ENCODE data around the gene BMPER.

The BMPER gene

DNA sequence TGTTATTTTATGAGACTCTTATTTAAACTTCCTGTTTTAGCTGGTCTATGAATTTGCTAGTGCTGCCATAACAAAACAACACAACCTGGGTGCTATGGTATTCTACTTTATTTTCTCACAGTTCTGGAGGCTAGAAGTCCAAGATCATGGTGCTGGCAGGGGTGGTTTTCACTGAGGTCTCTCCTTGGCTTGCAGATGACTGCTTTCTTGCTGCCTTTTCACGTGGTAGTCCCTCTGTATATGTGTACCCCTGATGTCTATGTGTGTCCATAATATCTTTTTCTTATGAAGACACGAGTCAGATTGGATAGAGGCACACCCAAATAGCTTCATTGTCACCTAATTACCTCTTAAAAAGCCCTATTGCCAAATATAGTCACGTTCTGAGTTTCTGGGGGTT is 270.5 kb downstream of the BMPER start:
- TF ChIP-seq POLR2A (IDR thresholded peaks at IDR 0.05; ENCODE audit: low read depth, low read length) = no peak
- FAIRE-seq = no peak
- DNase-seq (ENCODE audit: insufficient read length, low spot score) = no peak

DNA sequence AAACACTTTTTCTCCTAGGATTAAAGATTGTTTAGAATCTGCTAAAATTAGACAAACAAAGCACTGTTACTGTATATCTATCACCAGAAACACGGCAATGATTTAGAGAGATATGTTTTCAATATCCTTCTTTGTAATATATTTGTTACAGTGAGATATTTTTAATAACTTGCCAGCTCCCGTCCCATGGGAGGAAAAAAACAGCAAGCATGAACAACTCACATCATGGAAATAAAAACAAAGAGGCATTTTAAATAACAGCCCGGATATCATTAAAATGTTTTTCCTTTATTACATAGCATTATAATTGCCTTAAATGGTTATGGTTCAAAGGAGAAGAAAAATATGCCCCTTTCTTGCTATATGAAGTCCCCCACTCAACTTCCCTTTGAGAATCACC is 272.1 kb downstream of the BMPER start:
- FAIRE-seq (no peak), DNase-seq (ENCODE audit: insufficient read length, low spot score) (no peak)
- no peak for TF ChIP-seq POLR2A (IDR thresholded peaks at IDR 0.05; ENCODE audit: low read depth, low read length)

DNA sequence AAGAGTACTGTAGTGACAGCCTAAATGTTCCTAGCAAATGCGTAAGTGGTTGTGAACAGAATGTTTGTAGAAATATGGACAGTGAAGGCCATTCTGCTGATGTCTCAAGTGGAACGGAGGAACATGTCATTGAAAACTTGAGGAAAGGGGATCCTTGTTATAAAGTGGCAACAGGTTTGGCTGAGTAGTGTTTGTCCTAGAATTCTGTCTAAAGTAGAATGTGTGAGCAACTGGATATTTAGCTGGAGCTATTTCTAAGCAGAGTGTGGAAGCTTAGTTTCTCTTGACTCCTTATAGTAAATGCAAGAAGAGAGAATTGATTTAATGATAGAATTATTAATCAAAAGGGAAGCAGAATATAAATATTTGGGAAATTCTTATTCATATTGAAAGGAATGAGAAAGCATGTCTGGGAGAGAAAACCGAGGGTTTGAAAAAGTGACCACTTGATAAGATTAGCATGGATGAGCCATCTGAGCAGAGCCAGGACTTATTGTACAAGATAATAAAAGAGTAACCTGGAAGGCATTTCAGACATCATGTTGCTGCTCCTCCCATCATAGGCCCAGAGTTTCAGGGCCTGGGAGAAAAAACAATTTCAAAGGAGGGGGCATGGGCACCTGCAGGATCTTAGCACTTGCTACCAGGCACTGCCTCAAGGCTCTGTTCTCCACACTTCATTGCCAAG is 276.1 kb downstream of the BMPER start:
- DNase-seq (ENCODE audit: insufficient read length, low spot score) (no peak), FAIRE-seq (no peak)
- TF ChIP-seq POLR2A (IDR thresholded peaks at IDR 0.05; ENCODE audit: low read depth, low read length) = no peak

DNA sequence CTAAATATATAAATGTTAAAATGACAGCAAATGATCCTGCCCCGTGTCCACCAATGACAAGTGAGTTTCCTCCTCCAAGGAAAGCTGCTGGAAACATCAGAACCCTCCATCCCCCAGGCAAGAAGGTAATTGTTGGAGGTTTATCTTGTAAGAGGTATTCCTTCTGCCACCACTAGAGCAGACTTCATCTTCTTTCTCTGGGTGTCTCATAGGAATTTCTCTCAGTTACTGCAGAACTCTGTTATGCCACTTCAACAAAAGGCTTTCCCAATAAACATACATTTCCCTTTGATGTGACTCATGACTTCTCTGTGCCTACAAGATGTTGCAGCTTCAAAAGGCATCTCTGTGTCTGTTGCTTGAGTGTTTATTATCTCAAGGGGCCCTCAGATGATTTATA is 279.1 kb downstream of the BMPER start:
- FAIRE-seq (no peak), DNase-seq (ENCODE audit: insufficient read length, low spot score) (no peak)
- TF ChIP-seq POLR2A (IDR thresholded peaks at IDR 0.05; ENCODE audit: low read depth, low read length) = no peak

DNA sequence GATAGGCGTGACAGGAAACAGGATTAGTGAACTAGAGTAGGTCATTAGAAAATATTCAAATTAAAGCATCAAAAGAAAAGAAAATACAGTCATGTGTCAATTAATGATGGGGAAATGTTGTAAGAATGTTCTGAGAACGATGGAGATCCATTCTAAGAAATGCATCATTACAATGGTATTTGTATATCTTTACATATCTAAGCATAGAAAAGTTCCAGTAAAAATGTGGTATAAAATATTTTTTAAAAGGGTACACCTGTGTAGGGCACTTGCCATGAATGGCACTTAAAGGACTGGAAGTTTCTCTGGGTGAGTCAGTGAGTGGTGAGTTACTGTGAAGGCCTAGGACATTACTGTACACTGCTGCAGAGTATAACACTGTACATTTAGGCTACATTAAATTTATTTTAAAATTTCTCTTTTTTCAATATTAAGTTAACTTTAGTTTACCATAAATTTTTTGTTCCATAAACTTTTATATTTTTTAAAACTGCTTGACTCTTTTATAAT is 282.5 kb downstream of the BMPER start:
- TF ChIP-seq POLR2A (IDR thresholded peaks at IDR 0.05; ENCODE audit: low read depth, low read length) = no peak
- FAIRE-seq (no peak), DNase-seq (ENCODE audit: insufficient read length, low spot score) (no peak)

DNA sequence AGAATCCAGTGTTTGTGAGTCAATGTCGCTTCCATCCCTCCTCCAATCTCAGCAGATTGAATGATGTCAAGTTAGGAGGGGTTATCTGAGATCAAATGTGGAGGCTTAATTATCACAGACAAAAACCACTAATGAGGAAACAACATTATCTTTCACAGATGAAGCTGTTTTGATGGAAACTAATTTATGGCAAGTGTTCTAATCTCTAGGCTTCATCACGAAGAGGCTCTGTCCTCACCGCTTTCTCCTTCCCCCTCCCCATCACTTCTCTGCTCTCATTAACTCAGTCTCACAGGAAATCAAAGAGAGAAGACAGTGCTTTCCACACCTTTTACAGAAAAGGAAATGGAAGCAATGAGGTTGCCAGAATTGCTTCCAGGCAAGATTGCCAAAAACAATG is 283.7 kb downstream of the BMPER start:
- FAIRE-seq (no peak), DNase-seq (ENCODE audit: insufficient read length, low spot score) (no peak)
- no peak for TF ChIP-seq POLR2A (IDR thresholded peaks at IDR 0.05; ENCODE audit: low read depth, low read length)

DNA sequence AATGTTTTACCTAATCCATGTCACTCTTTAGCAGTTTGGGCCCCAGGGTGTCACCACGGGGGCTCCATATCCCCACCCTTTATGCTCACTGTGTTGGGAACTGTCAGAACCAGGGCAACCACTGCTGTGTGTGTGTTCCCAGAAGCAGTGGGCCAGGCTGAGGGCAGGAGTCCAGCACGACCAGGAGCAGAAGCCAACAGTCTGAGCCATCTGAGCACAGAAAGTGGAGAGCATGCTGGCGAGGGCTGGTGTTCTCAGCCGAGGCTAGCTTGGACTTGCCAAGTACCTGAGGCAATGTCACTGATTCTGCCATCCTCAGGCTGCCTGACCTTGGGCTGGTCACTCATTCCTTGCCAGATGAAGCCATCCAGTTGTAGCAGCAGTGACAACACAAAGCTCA is 285.0 kb downstream of the BMPER start:
- FAIRE-seq (no peak), DNase-seq (ENCODE audit: insufficient read length, low spot score) (no peak)
- no peak for TF ChIP-seq POLR2A (IDR thresholded peaks at IDR 0.05; ENCODE audit: low read depth, low read length)

DNA sequence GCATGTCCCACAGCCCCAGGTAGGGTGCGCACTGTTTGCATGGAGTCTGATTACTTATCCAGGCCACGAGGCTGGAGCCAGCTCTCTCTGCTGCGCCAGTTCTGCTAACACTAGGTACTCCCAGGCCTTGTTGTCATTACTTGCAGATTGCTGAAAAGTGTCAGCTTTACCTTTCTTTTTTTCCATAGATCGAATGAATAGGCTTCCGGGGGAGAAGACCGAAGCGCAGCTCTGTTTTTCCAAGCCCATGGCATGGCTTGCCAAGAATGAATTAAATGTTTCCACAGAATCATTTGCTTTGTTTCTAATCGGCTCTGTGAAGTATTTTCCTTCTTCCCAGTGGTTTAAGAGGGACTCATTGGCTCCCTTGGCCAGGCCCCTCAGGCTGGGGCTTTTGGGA is 285.8 kb downstream of the BMPER start:
- no peak for FAIRE-seq
- no peak for TF ChIP-seq POLR2A (IDR thresholded peaks at IDR 0.05; ENCODE audit: low read depth, low read length)

DNA sequence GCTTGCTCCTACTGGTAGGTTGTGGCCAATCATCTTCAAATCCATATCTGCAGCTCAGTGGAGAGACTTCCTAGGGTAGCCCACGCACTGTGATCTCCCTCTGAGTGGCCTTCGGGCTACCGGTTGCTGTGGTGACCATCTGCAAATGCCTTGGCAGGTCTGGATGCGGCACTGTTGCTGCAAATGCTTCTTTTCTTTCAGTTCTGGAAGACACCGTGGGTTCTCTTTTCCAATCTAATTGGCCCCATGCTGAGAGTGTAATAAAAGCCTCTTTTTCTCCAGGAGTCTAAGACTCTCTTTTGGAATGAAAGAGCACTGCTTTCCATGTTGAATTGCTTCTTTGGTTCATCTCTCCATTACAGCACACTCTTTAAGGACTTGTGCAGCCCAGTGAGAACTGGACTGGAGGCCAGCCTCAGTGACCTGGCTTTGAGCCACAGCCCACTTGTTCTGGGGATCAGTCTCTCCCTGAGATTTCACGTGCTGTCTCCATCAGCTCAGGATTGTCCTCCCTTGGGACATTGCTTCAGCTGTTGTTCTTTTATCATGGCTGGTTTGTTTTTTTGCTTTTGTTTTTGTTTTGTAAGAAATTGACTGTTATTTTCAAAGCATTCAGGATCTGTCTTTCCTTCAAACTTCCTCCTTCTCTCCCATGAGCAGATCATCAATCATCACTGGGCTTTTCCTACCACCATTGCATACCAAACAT is 286.6 kb downstream of the BMPER start:
- no peak for FAIRE-seq
- DNase-seq (ENCODE audit: insufficient read length, low spot score) = no peak
- TF ChIP-seq POLR2A (IDR thresholded peaks at IDR 0.05; ENCODE audit: low read depth, low read length) = no peak

More for the DNA sequence above, 285.8 kb downstream of the BMPER start:
- DNase-seq (ENCODE audit: insufficient read length, low spot score) = no peak

DNA sequence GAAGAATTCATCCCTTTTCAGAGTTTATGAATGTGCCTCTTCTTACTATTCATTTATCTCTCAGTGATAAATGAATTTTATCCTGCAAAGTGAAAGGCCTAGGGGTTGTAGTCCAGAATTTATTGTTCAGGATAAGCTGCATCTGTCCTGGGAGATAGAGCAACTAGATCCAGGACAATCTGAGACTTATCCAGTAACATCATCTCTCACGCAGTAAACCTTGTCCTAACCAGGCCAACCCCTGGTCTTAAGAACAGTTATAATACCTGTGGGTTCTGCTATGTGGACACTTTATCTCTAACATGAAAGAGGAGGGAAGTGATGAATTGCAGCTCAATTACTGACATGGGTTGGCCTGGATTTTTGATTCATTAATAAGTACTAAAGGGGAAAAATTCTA is 287.6 kb downstream of the BMPER start:
- FAIRE-seq (no peak), DNase-seq (ENCODE audit: insufficient read length, low spot score) (no peak)
- TF ChIP-seq POLR2A (IDR thresholded peaks at IDR 0.05; ENCODE audit: low read depth, low read length) = no peak

DNA sequence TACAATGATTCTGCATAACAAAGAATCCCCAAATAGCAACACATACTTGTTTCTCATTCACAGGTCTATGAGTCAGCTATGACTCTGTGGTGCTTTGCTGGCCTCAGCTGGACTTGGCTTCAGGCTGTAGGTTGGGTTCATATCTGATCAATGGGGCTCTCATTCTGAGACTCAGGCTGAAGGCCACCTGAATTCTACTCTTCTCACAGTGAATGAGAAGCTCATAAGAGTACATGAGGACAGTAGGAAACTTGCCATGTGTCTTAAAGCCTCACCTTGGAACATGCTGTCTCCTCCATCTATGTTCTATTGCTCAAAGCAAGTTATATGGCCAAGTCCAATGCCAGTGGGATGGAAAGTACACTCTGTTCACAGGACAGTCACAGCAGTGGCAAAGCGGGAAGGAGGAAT is 292.9 kb downstream of the BMPER start:
- TF ChIP-seq POLR2A (IDR thresholded peaks at IDR 0.05; ENCODE audit: low read depth, low read length) = no peak
- FAIRE-seq = no peak
- no peak for DNase-seq (ENCODE audit: insufficient read length, low spot score)
